Measurements from ENCODE around the gene CPLANE1.
A peak's percentile ranks its signal among the peaks of the same experiment; 100 is the strongest.

Gene CPLANE1

GRCh38 chr5:37211661-37212060 lies 37.5 kb downstream of the CPLANE1 start:
- DNase-seq = no peak
- no peaks in the 10 kb centered on the region for H3K27me3 ChIP-seq (replicated peaks; ENCODE audit: control insufficient read depth, insufficient read depth, low read length, poor library complexity, severe bottlenecking)
- no peaks in the 10 kb centered on the region for H3K36me3 ChIP-seq (ENCODE audit: control insufficient read depth, insufficient read depth, low read length)
- no peak overlapping the region for H3K27ac ChIP-seq (ENCODE audit: insufficient read depth, low read length, poor library complexity, severe bottlenecking)
- H3K4me3 ChIP-seq (ENCODE audit: insufficient read depth, low read depth, low read length, poor library complexity, severe bottlenecking) = no peak overlapping the region
- H3K4me1 ChIP-seq (ENCODE audit: control insufficient read depth, insufficient read depth, low read length, poor library complexity, severe bottlenecking) = no peaks in the 10 kb centered on the region
- H3K9me3 ChIP-seq (ENCODE audit: control insufficient read depth, low read length) = no peaks in the 10 kb centered on the region

- H3K27ac ChIP-seq (ENCODE audit: insufficient read depth, low read length, poor library complexity, severe bottlenecking) = peak overlapping the region; percentile 27
- no peaks in the 10 kb centered on the region for H3K36me3 ChIP-seq (ENCODE audit: control insufficient read depth, insufficient read depth, low read length)
- DNase-seq = no peak
- H3K27me3 ChIP-seq (replicated peaks; ENCODE audit: control insufficient read depth, insufficient read depth, low read length, poor library complexity, severe bottlenecking) = no peaks in the 10 kb centered on the region
- H3K9me3 ChIP-seq (ENCODE audit: control insufficient read depth, low read length) = no peaks in the 10 kb centered on the region
- H3K4me3 ChIP-seq (ENCODE audit: insufficient read depth, low read depth, low read length, poor library complexity, severe bottlenecking) = peak overlapping the region; percentile 35
- no peaks in the 10 kb centered on the region for H3K4me1 ChIP-seq (ENCODE audit: control insufficient read depth, insufficient read depth, low read length, poor library complexity, severe bottlenecking)
Observed at GRCh38 chr5:37208883-37209797, 40.0 kb downstream of the CPLANE1 start.

DNA sequence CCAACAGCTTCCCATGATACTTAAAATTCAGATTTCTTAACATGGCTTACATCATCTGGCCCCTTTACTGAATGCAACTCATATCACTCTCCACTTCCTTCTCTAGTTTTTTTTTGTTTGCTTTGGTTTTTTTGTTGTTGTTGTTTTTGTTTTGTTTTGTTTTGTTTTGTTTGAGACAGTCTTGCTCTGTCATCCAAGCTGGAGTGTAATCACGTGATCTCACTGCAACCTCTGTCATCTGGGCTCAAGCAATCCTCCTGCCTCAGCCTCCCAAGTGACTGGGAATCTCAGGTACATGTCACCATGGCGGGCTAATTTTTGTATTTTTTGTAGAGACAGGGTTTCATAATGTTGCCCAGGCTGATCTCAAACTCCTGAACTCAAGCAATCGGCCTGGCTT lies 41.4 kb downstream of the CPLANE1 start:
- H3K27ac ChIP-seq (ENCODE audit: insufficient read depth, low read length, poor library complexity, severe bottlenecking) = no peak overlapping the region
- no peaks in the 10 kb centered on the region for H3K9me3 ChIP-seq (ENCODE audit: control insufficient read depth, low read length)
- H3K4me1 ChIP-seq (ENCODE audit: control insufficient read depth, insufficient read depth, low read length, poor library complexity, severe bottlenecking) = no peaks in the 10 kb centered on the region
- H3K27me3 ChIP-seq (replicated peaks; ENCODE audit: control insufficient read depth, insufficient read depth, low read length, poor library complexity, severe bottlenecking) = no peaks in the 10 kb centered on the region
- DNase-seq = no peak
- no peaks in the 10 kb centered on the region for H3K36me3 ChIP-seq (ENCODE audit: control insufficient read depth, insufficient read depth, low read length)
- no peak overlapping the region for H3K4me3 ChIP-seq (ENCODE audit: insufficient read depth, low read depth, low read length, poor library complexity, severe bottlenecking)

DNA sequence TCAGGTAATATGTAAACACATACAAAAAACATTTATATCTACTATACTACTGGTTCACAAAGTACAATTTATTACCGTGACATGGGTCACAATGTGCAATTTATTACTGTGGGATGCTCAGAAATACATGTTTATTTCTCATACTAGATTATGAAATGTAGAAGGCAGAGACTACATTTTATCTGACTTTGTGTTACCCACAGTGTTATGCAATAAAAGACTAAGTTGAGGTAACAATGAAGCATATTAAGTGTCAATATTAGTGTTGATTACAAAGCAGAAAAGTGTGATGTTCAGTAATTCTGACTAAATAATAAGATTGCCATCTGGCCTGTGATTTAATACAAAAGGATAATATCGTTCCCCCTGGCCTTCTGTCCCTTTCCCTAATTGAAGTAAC lies 42.4 kb downstream of the CPLANE1 start:
- Histone ChIP-seq H3K4me3 (ENCODE audit: insufficient read depth, low read depth, low read length, poor library complexity, severe bottlenecking) (no peak overlapping the region), H3K36me3 (ENCODE audit: control insufficient read depth, insufficient read depth, low read length) (no peaks in the 10 kb centered on the region), H3K27ac (ENCODE audit: insufficient read depth, low read length, poor library complexity, severe bottlenecking) (no peak overlapping the region), H3K9me3 (ENCODE audit: control insufficient read depth, low read length) (no peaks in the 10 kb centered on the region), H3K4me1 (ENCODE audit: control insufficient read depth, insufficient read depth, low read length, poor library complexity, severe bottlenecking) (no peaks in the 10 kb centered on the region), H3K27me3 (replicated peaks; ENCODE audit: control insufficient read depth, insufficient read depth, low read length, poor library complexity, severe bottlenecking) (no peaks in the 10 kb centered on the region)
- no peak for DNase-seq

DNA sequence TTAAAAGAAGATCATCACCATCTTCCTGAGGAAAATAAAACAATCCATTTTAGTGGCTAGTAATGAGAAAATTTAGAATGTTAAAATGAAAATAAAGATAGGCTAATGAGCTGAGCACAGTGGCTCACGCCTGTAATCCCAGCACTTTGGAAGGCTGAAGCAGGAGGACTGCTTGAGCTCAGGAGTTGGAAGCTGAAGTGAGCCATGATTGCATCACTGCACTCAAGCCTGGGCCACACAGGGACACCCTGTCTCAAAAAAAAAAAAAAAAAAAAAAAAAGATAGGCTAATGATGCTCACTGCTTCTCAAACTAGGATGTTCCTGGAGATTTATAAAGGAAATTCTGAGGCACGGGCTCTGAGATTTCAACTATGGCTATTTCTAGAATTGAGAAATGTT lies 50.3 kb downstream of the CPLANE1 start:
- no peaks in the 10 kb centered on the region for H3K9me3 ChIP-seq (ENCODE audit: control insufficient read depth, low read length)
- no peaks in the 10 kb centered on the region for H3K36me3 ChIP-seq (ENCODE audit: control insufficient read depth, insufficient read depth, low read length)
- H3K4me1 ChIP-seq (ENCODE audit: control insufficient read depth, insufficient read depth, low read length, poor library complexity, severe bottlenecking) = no peaks in the 10 kb centered on the region
- no peaks in the 10 kb centered on the region for H3K27me3 ChIP-seq (replicated peaks; ENCODE audit: control insufficient read depth, insufficient read depth, low read length, poor library complexity, severe bottlenecking)
- DNase-seq = no peak
- H3K27ac ChIP-seq (ENCODE audit: insufficient read depth, low read length, poor library complexity, severe bottlenecking) = no peak overlapping the region
- H3K4me3 ChIP-seq (ENCODE audit: insufficient read depth, low read depth, low read length, poor library complexity, severe bottlenecking) = no peak overlapping the region

GRCh38 chr5:37198061-37198460 lies 51.1 kb downstream of the CPLANE1 start:
- no peaks in the 10 kb centered on the region for H3K9me3 ChIP-seq (ENCODE audit: control insufficient read depth, low read length)
- no peaks in the 10 kb centered on the region for H3K27me3 ChIP-seq (replicated peaks; ENCODE audit: control insufficient read depth, insufficient read depth, low read length, poor library complexity, severe bottlenecking)
- H3K27ac ChIP-seq (ENCODE audit: insufficient read depth, low read length, poor library complexity, severe bottlenecking) = peak overlapping the region; percentile 19
- H3K36me3 ChIP-seq (ENCODE audit: control insufficient read depth, insufficient read depth, low read length) = no peaks in the 10 kb centered on the region
- H3K4me1 ChIP-seq (ENCODE audit: control insufficient read depth, insufficient read depth, low read length, poor library complexity, severe bottlenecking) = no peaks in the 10 kb centered on the region
- DNase-seq = no peak
- peak overlapping the region; percentile 27 for H3K4me3 ChIP-seq (ENCODE audit: insufficient read depth, low read depth, low read length, poor library complexity, severe bottlenecking)

- Histone ChIP-seq H3K27ac (ENCODE audit: insufficient read depth, low read length, poor library complexity, severe bottlenecking) (peak overlapping the region; percentile 19), H3K4me3 (ENCODE audit: insufficient read depth, low read depth, low read length, poor library complexity, severe bottlenecking) (peak overlapping the region; percentile 27), H3K4me1 (ENCODE audit: control insufficient read depth, insufficient read depth, low read length, poor library complexity, severe bottlenecking) (no peaks in the 10 kb centered on the region), H3K36me3 (ENCODE audit: control insufficient read depth, insufficient read depth, low read length) (no peaks in the 10 kb centered on the region), H3K27me3 (replicated peaks; ENCODE audit: control insufficient read depth, insufficient read depth, low read length, poor library complexity, severe bottlenecking) (no peaks in the 10 kb centered on the region), H3K9me3 (ENCODE audit: control insufficient read depth, low read length) (no peaks in the 10 kb centered on the region)
- DNase-seq = no peak
Observed at GRCh38 chr5:37197340-37198050, 51.7 kb downstream of the CPLANE1 start.

- no peak for DNase-seq
- no peaks in the 10 kb centered on the region for H3K4me1 ChIP-seq (ENCODE audit: control insufficient read depth, insufficient read depth, low read length, poor library complexity, severe bottlenecking)
- H3K9me3 ChIP-seq (ENCODE audit: control insufficient read depth, low read length) = no peaks in the 10 kb centered on the region
- H3K27me3 ChIP-seq (replicated peaks; ENCODE audit: control insufficient read depth, insufficient read depth, low read length, poor library complexity, severe bottlenecking) = no peaks in the 10 kb centered on the region
- no peak overlapping the region for H3K27ac ChIP-seq (ENCODE audit: insufficient read depth, low read length, poor library complexity, severe bottlenecking)
- H3K36me3 ChIP-seq (ENCODE audit: control insufficient read depth, insufficient read depth, low read length) = no peaks in the 10 kb centered on the region
- no peak overlapping the region for H3K4me3 ChIP-seq (ENCODE audit: insufficient read depth, low read depth, low read length, poor library complexity, severe bottlenecking)
Observed at GRCh38 chr5:37190592-37190991, 58.6 kb downstream of the CPLANE1 start.

GRCh38 chr5:37189355-37189754 lies 59.8 kb downstream of the CPLANE1 start:
- Histone ChIP-seq H3K36me3 (ENCODE audit: control insufficient read depth, insufficient read depth, low read length) (no peaks in the 10 kb centered on the region), H3K4me3 (ENCODE audit: insufficient read depth, low read depth, low read length, poor library complexity, severe bottlenecking) (no peak overlapping the region), H3K27ac (ENCODE audit: insufficient read depth, low read length, poor library complexity, severe bottlenecking) (no peak overlapping the region), H3K9me3 (ENCODE audit: control insufficient read depth, low read length) (no peaks in the 10 kb centered on the region), H3K4me1 (ENCODE audit: control insufficient read depth, insufficient read depth, low read length, poor library complexity, severe bottlenecking) (no peaks in the 10 kb centered on the region), H3K27me3 (replicated peaks; ENCODE audit: control insufficient read depth, insufficient read depth, low read length, poor library complexity, severe bottlenecking) (no peaks in the 10 kb centered on the region)
- DNase-seq = no peak

GRCh38 chr5:37187465-37187977 lies 61.7 kb downstream of the CPLANE1 start:
- no peaks in the 10 kb centered on the region for H3K4me1 ChIP-seq (ENCODE audit: control insufficient read depth, insufficient read depth, low read length, poor library complexity, severe bottlenecking)
- no peaks in the 10 kb centered on the region for H3K9me3 ChIP-seq (ENCODE audit: control insufficient read depth, low read length)
- no peak for DNase-seq
- H3K4me3 ChIP-seq (ENCODE audit: insufficient read depth, low read depth, low read length, poor library complexity, severe bottlenecking) = no peak overlapping the region
- no peak overlapping the region for H3K27ac ChIP-seq (ENCODE audit: insufficient read depth, low read length, poor library complexity, severe bottlenecking)
- no peaks in the 10 kb centered on the region for H3K36me3 ChIP-seq (ENCODE audit: control insufficient read depth, insufficient read depth, low read length)
- H3K27me3 ChIP-seq (replicated peaks; ENCODE audit: control insufficient read depth, insufficient read depth, low read length, poor library complexity, severe bottlenecking) = no peaks in the 10 kb centered on the region

Measured in effector memory CD4-positive, alpha-beta T cell (primary cell).